Neural progenitor cell (in vitro differentiated cells): ENCODE results near the gene SLC2A8. TPM values are rescaled to one million over a fixed set of nuclear protein-coding genes. Genes with fewer than 3 reads are reported as not detected.

Experiments used
- DNase-seq: peaks from one replicate; pipeline ENCODE4 v3.0.0-alpha.2; 2016; ENCODE audit warnings: low spot score
- H2AFZ ChIP-seq: fragments of 200-600 bp; sonication (generic); replicated peaks from 2 replicates; pipeline ENCODE4 v1.6.1; 2016; ENCODE audit warnings: antibody characterized with exemption
- H3F3A ChIP-seq: fragments of 200-600 bp; sonication (generic); 2 replicates; pipeline ENCODE4 v1.6.1; 2016; ENCODE audit warnings: antibody characterized with exemption, low read depth
- H3K27ac ChIP-seq: fragments of 200-600 bp; sonication (generic); 2 replicates; pipeline ENCODE4 v1.5.1; 2016; ENCODE audit warnings: mild to moderate bottlenecking
- H3K27me3 ChIP-seq: fragments of 200-600 bp; sonication (generic); 2 replicates; pipeline ENCODE4 v1.6.1; 2016; ENCODE audit warnings: mild to moderate bottlenecking, moderate library complexity
- H3K36me3 ChIP-seq: fragments of 200-600 bp; sonication (generic); 2 replicates; pipeline ENCODE4 v1.5.1; 2016
- H3K4me1 ChIP-seq: fragments of 200-600 bp; sonication (generic); 2 replicates; pipeline ENCODE4 v1.6.1; 2016; ENCODE audit warnings: mixed run types
- H3K4me2 ChIP-seq: fragments of 200-600 bp; sonication (generic); 2 replicates; pipeline ENCODE4 v1.6.1; 2016
- H3K4me3 ChIP-seq: fragments of 200-600 bp; sonication (generic); 2 replicates; pipeline ENCODE4 v1.5.1; 2016
- H3K79me2 ChIP-seq: fragments of 200-600 bp; sonication (generic); 2 replicates; pipeline ENCODE4 v1.6.1; 2016; ENCODE audit warnings: low read depth
- H3K9ac ChIP-seq: fragments of 200-600 bp; sonication (generic); 2 replicates; pipeline ENCODE4 v1.6.1; 2016
- H3K9me3 ChIP-seq: fragments of 200-600 bp; sonication (generic); 2 replicates; pipeline ENCODE4 v1.5.1; 2016; ENCODE audit warnings: low read depth
- H4K20me1 ChIP-seq: fragments of 200-600 bp; sonication (generic); 2 replicates; pipeline ENCODE4 v1.6.1; 2016; ENCODE audit warnings: low read depth
- H3K27ac Mint-ChIP-seq: 3 replicates; pipeline ENCODE4 v1.8.0; 2021; ENCODE audit warnings: mixed read lengths
- H3K27me3 Mint-ChIP-seq: 2 replicates; pipeline ENCODE4 v1.8.0; 2022; ENCODE audit warnings: low read depth, mild to moderate bottlenecking, inconsistent platforms, moderate library complexity, mixed read lengths; ENCODE audit not compliant: insufficient read depth
- H3K36me3 Mint-ChIP-seq: 3 replicates; pipeline ENCODE4 v1.8.0; 2021; ENCODE audit warnings: mixed read lengths
- H3K4me1 Mint-ChIP-seq: 3 replicates; pipeline ENCODE4 v1.8.0; 2021; ENCODE audit warnings: mixed read lengths
- H3K4me3 Mint-ChIP-seq: 3 replicates; pipeline ENCODE4 v1.8.0; 2021; ENCODE audit warnings: mild to moderate bottlenecking, moderate library complexity, mixed read lengths
- H3K9me3 Mint-ChIP-seq: 3 replicates; pipeline ENCODE4 v1.8.0; 2020; ENCODE audit warnings: mixed read lengths
- EZH2 ChIP-seq: fragments of 200-600 bp; sonication (generic); IDR thresholded peaks from 2 replicates; pipeline ENCODE4 v1.6.1; 2017; ENCODE audit warnings: antibody characterized with exemption, mild to moderate bottlenecking, moderate library complexity
- EZH2phosphoT487 ChIP-seq: fragments of 200-600 bp; sonication (generic); IDR thresholded peaks from 2 replicates; pipeline ENCODE4 v1.6.1; 2017; ENCODE audit warnings: antibody characterized with exemption
- total RNA-seq: library from RNA; depleted of rRNA; stranded (reverse); fragments of >200 nt; gene quantifications from 2 replicates; pipeline ENCODE4 v1.2.3, GENCODE V29; 2015; ENCODE audit warnings: low replicate concordance
- TF ChIP-seq, protein P1 (sequence below): fragments of 200-600 bp; sonication (generic); IDR thresholded peaks from 2 replicates; pipeline ENCODE4 v1.5.1; 2017; ENCODE audit warnings: antibody characterized with exemption, mild to moderate bottlenecking

Gene SLC2A8
- total RNA-seq, 1 donor from 2014 or later: 9.4 TPM

DNA sequence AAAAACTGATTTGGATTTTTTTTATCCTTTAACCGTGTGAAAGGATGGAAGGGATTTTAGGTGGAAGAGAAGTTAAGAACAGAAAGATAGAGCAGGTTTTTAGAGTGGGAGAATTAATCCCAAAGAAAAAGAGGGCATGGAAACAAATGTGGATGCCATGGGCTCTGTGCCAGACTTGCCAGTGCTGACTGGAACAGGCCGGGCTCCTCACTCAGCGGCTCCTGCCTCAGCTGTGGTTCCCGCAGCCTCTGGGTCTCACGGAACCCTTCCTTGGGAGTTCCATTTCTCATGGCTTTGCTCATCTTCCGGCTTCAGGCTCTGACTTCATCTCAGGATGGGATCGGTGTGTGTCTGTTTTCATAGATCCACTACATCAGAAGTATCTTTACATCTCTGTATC is 30.4 kb upstream of the SLC2A8 start:
- no peak overlapping the region for H3K4me3 ChIP-seq
- peaks cover 5% of the 10 kb centered on the region for H3K27me3 Mint-ChIP-seq
- H3K79me2 ChIP-seq: no peaks in the 10 kb centered on the region
- H3K36me3 Mint-ChIP-seq: no peaks in the 10 kb centered on the region
- no peaks in the 10 kb centered on the region for H3K27me3 ChIP-seq
- TF ChIP-seq EZH2phosphoT487 (no peak), EZH2 (no peak)
- TF ChIP-seq, protein P1, sequence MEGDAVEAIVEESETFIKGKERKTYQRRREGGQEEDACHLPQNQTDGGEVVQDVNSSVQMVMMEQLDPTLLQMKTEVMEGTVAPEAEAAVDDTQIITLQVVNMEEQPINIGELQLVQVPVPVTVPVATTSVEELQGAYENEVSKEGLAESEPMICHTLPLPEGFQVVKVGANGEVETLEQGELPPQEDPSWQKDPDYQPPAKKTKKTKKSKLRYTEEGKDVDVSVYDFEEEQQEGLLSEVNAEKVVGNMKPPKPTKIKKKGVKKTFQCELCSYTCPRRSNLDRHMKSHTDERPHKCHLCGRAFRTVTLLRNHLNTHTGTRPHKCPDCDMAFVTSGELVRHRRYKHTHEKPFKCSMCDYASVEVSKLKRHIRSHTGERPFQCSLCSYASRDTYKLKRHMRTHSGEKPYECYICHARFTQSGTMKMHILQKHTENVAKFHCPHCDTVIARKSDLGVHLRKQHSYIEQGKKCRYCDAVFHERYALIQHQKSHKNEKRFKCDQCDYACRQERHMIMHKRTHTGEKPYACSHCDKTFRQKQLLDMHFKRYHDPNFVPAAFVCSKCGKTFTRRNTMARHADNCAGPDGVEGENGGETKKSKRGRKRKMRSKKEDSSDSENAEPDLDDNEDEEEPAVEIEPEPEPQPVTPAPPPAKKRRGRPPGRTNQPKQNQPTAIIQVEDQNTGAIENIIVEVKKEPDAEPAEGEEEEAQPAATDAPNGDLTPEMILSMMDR: no peak
- H3F3A ChIP-seq: no peaks in the 10 kb centered on the region
- H3K36me3 ChIP-seq: no peaks in the 10 kb centered on the region
- no peaks in the 10 kb centered on the region for H3K4me1 ChIP-seq
- no peak overlapping the region for H3K27ac Mint-ChIP-seq
- no peak overlapping the region for H3K27ac ChIP-seq
- no peak overlapping the region for H3K4me2 ChIP-seq
- H4K20me1 ChIP-seq: no peaks in the 10 kb centered on the region
- H3K9me3 ChIP-seq: no peaks in the 10 kb centered on the region
- DNase-seq: no peak
- H2AFZ ChIP-seq: no peak overlapping the region
- no peaks in the 10 kb centered on the region for H3K4me1 Mint-ChIP-seq
- H3K9ac ChIP-seq: no peak overlapping the region
- no peaks in the 10 kb centered on the region for H3K9me3 Mint-ChIP-seq
- no peak overlapping the region for H3K4me3 Mint-ChIP-seq

DNA sequence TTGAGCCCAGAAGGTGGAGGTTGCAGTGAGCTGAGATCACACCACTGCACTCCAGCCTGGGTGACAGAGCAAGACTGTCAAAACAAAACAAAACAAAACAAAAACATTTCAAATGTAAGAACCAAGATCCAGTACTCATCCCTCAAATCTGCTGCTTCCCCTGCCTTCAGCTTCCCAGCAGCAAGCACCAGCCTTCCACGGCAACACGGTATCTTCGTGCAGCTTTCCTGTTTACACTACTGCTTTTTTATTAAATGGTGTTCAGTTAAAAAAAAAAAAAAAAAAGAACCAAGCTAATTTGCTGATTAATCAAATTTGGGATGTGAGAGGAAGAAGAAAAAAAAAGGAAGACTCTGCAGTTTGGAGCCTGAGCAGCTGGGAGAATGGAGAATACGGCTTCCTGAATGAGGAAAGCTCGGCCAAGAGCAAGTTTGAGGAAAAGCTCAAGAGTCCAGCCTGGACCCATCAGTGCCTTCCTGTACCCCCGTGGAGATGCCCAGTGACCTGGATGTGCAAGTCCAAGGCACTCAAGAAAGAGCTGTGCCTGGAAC is 28.0 kb upstream of the SLC2A8 start:
- Histone ChIP-seq H3K27me3 (no peaks in the 10 kb centered on the region), H3K9ac (no peak overlapping the region), H3K4me3 (no peak overlapping the region), H4K20me1 (no peaks in the 10 kb centered on the region), H3K27ac (no peak overlapping the region), H3K9me3 (no peaks in the 10 kb centered on the region), H3K79me2 (no peaks in the 10 kb centered on the region), H3F3A (no peaks in the 10 kb centered on the region), H3K4me1 (no peaks in the 10 kb centered on the region), H3K36me3 (no peaks in the 10 kb centered on the region), H2AFZ (no peak overlapping the region), H3K4me2 (no peak overlapping the region)
- Mint-ChIP-seq H3K4me3 (peak overlapping the region; percentile 6), H3K27me3 (peaks cover 5% of the 10 kb centered on the region), H3K4me1 (no peaks in the 10 kb centered on the region), H3K36me3 (no peaks in the 10 kb centered on the region), H3K9me3 (no peaks in the 10 kb centered on the region), H3K27ac (peak overlapping the region; percentile 4)
- no peak for TF ChIP-seq EZH2phosphoT487
- TF ChIP-seq EZH2: no peak
- TF ChIP-seq, protein P1: no peak
- no peak for DNase-seq

DNA sequence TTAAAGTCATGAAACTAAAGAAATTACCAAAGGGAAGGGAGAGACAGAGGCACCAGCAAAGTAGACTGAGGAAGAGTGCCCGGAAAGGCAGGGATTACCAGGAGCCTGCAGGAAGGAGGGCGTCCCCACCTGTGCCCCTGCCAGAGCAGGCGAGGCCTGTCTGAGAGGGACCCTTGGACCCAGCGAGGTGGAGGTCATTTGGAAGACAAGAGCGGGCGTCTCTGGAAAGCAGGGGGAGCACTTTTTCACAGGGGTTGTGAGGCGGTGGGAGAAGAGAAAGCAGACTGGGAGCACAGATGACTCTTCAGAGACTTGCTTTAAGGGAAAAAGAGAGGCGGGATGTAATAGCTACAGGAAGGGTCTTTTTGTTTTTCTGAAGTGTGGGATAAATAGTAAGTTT is 27.5 kb upstream of the SLC2A8 start:
- no peaks in the 10 kb centered on the region for H3K4me1 Mint-ChIP-seq
- Histone ChIP-seq H3K4me3 (no peak overlapping the region), H3K27me3 (no peaks in the 10 kb centered on the region), H3K27ac (no peak overlapping the region), H3F3A (no peaks in the 10 kb centered on the region), H3K9me3 (no peaks in the 10 kb centered on the region), H3K4me1 (no peaks in the 10 kb centered on the region), H2AFZ (no peak overlapping the region), H3K9ac (no peak overlapping the region), H3K36me3 (no peaks in the 10 kb centered on the region), H3K79me2 (no peaks in the 10 kb centered on the region), H3K4me2 (no peak overlapping the region), H4K20me1 (no peaks in the 10 kb centered on the region)
- H3K36me3 Mint-ChIP-seq: no peaks in the 10 kb centered on the region
- no peaks in the 10 kb centered on the region for H3K9me3 Mint-ChIP-seq
- no peak for TF ChIP-seq EZH2
- TF ChIP-seq, protein P1: no peak
- no peak for TF ChIP-seq EZH2phosphoT487
- no peak overlapping the region for H3K4me3 Mint-ChIP-seq
- no peak for DNase-seq
- H3K27ac Mint-ChIP-seq: peak overlapping the region; percentile 4
- peaks cover 5% of the 10 kb centered on the region for H3K27me3 Mint-ChIP-seq
